GM19455 (cell line): ENCODE measurements around the gene PHOX2A.

Source experiments
- ATAC-seq: cut with Tn5 transposase; IDR thresholded peaks from one replicate; pipeline ENCODE4 v1.9.1; 2021; ENCODE audit not compliant: unreplicated experiment

The PHOX2A gene

DNA sequence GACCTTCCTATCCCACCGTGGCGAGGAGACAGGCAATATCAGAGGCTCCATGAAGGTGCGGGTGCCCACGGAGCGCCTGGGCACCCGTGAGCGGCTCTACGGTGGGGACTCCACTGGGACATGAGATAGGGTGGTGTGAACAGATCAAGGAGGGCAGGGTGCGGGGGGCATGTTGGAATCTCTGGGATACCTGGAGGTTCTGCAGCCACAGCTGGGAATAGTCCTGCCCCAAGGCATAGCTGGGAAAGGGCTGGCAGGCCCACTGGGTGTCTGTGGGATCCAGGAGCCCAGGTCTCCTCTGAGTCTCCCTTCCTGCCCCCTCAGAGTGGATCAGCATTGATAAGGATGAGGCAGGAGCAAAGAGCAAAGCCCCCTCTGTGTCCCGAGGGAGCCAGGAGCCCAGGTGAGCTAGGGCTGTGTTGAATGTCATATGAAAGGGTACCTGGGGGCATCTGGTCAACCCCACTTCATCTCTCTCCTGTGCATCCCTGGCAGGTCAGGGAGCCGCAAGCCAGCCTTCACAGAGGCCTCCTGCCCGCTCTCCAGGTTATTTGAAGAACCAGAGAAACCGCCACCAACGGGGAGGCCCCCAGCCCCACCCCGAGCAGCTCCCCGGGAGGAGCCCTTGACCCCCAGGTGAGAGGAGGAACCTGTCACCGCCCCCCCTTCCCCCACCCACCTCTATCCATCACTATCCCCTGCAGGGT lies 8.5 kb downstream of the PHOX2A start:
- ATAC-seq, result no peak

DNA sequence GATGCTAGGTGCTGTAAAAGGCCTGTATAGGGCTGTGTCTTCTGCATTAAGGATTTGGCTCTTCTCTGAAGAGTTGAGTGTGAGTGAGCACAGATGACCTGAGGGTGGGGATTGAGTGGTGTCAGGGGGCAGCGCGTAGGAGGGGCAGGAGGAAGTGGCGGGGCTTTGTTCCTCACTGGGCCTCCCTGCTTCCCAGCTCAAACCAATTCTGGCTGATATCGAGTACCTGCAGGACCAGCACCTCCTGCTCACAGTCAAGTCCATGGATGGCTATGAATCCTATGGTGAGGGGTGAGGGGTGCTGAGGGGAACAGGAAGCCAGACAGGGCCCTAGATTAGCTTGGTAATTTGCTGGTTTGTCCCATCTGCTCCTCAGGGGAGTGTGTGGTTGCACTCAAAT lies 9.1 kb downstream of the PHOX2A start:
- no peak for ATAC-seq

DNA sequence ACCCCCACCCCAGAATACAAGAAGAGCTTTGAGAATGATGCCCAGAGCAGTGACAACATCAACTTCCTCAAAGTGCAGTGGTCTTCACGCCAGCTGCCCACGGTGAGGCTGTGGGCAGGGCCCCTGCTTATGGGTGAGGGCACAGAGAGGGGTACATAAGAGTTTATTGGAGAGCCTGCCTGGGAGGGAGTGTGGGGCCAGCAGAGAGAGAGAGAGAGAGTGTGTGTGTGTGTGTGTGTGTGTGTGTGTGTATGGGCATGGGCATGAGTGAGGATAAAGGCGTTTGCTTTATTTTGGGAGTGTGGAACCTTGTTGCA lies 9.5 kb downstream of the PHOX2A start:
- no peak for ATAC-seq

DNA sequence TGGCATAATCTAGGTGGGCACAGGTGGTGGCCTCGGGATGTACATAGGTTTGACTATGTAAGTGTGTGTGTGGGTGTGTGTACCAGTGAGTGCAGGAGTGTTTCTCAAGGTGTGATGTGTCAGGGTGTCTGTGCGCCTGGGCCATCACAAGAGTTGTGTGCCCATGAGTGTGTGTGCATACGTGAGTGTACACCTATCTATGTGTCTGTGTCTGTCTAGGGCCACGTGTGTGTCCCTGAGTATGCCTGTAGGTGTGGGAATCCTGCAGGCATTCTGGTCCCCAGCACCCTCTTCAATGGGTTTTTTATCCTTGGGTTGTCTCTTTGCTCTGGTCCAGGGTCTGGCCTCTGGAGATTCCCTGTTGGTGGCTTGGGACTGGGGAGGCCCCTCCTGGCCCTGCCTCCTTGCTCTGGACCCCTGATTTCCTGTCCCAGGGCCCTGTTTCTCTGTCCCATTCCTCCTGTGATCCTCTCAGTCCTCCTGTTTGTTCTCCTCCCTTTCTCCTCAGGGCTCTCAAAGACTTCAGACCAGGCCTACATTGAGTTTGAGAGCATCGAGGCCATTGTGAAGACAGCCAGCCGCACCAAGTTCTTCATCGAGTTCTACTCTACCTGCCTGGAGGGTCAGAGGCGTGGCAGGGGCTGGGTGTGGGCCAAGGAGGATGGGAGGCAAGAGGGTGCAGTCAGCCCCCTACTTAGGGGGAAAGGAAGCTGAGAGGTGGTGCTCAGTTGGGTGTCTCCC lies 10.0 kb downstream of the PHOX2A start:
- no peak for ATAC-seq

DNA sequence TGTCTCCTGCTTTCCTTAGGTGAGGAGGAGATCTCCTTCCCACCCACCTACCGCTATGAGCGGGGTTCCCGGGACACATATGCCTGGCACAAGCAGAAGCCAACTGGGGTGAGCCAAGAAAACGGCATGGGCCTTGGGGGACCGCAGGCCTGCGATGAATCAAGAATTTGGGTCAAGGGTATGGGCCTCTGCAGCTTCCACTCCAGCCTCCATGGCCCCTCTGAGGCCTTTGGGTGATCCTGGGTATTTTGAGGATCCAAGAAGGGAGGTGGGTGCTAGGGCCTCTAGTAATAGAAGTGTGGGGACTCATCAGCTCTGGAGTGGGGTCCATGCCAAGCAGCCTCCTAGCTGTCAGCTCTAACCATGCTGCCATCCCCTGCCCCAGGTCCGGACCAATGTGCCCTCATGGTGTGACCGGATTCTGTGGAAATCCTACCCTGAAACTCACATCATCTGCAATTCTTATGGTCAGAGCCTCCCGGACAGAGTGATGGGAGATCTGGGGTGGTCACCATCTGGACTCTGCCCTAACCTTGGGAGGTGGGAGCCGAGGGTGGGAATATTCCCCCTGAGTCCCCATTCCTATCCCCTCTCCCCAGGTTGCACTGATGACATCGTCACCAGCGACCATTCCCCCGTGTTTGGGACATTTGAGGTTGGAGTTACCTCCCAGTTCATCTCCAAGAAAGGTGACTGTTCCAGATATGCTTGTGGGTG lies 10.8 kb downstream of the PHOX2A start:
- no peak for ATAC-seq

DNA sequence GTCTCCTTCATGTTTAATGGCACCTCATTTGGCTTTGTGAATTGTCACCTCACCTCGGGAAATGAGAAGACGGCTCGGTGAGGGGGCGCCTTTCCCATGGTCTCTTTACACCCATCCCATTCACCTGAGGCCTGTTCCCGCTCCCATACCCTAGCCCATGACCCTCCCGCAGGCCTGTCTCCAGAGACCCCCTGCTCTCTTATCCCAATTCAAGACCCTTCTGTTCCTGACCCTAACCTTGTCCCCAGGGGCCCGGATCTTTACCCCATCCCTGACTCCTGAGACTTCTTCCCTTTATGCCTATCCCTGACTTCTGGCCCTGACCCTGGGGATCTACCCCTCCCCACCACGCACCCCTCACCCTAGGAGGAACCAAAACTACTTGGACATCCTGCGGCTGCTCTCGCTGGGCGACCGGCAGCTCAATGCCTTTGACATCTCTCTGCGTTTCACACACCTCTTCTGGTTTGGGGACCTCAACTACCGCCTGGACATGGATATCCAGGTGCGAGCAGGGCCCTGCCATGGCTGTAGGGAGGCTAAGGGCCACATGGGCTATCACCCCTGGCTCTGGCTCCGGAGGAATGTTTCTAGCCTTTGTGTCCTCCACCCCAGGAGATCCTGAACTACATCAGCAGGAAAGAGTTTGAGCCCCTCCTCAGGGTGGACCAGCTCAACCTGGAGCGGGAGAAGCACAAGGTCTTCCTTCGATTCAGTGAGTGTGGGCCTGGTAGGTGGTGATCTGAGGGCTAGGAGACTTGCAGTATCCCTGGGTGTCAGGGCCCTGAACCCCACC lies 11.5 kb downstream of the PHOX2A start:
- ATAC-seq, result no peak

DNA sequence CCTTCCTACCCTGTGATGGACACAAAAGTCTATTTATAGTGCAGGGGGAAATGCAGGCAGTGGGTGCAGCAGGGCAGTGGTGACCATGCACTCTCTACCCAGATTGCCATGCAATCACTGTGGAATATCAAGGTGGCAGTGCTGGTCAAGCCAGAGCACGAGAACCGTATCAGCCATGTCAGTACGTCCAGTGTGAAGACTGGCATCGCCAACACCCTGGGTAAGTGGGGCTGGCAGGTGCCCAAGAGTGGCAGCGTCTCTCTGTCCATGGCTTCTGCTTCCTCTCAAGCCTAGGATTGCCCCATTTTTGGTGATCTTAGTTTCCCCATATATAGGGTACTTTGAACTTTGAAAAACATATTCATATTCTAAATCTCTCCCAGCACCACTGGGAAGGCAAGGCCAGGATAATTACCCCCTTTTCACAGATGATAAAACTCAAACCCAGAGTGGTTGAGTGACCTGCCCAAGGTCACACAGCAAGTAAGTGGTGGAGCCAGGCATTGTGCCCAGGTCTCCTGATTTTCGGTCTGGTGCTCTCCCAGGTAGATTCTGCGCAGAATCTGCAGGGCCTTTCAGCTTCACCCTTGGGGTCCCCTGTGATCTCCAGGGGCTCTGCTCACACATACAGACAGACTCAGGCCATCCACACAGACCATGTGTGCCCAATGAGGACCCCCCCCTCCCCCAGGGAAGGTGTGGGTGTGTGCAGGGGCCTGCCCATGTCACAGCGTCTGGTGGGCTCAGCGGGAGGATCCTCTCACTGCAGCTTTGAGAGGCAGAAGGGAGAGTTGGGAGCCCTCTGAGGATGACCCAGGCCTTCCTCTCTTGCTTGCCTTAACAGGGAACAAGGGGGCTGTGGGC lies 12.3 kb downstream of the PHOX2A start:
- no peak for ATAC-seq

DNA sequence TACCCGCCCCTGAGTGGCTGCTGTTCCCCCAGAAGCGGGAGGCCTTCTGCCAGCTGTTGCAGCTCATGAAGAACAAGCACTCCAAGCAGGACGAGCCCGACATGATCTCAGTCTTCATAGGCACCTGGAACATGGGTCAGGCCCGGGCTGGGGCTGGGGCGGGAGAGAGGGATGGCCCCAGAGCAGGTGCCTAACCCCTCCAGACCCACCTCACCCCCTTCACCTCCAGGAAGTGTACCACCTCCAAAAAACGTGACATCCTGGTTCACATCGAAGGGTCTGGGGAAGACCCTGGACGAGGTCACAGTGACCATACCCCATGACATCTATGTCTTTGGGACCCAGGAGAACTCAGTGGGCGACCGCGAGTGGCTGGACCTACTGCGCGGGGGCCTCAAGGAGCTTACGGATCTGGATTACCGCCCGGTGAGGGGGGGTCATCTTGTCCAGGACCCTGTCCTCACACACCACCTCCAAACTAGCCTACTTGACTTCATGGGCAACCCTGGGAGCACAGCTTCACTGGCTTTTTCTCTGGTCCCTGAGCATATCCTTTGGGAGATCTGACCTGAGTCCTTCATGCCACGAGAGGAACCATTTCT lies 13.1 kb downstream of the PHOX2A start:
- no peak for ATAC-seq

DNA sequence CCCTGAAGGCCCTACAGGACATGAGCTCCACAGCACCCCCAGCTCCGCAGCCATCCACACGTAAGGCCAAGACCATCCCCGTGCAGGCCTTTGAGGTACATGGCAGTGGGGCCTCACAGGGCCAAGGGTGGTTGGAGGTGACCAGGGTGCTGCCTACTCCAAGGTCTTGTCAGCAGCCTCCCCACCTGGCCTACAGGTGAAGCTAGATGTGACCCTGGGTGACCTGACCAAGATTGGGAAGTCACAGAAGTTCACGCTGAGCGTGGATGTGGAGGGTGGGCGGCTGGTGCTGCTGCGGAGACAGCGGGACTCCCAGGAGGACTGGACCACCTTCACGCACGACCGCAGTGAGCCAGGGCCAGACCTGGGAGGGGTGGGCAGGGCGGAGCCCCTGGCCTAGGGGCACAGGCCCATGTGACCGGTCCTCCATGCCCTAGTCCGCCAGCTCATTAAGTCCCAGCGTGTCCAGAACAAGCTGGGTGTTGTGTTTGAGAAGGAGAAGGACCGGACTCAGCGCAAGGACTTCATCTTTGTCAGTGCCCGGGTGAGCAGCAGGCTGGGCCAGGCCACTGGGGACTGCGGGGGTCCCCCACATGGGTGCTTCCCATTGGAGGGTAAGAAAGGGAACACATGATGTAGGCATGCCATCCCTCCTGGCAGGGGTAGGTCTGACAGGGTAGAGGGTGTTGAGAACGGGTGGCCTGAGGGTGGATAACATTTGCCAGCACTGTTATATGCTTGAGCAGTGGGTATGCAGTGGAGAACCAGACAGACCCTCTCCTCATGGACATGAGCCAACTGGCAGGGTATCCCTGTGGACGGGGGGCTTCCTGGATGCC lies 13.8 kb downstream of the PHOX2A start:
- ATAC-seq, result no peak

DNA sequence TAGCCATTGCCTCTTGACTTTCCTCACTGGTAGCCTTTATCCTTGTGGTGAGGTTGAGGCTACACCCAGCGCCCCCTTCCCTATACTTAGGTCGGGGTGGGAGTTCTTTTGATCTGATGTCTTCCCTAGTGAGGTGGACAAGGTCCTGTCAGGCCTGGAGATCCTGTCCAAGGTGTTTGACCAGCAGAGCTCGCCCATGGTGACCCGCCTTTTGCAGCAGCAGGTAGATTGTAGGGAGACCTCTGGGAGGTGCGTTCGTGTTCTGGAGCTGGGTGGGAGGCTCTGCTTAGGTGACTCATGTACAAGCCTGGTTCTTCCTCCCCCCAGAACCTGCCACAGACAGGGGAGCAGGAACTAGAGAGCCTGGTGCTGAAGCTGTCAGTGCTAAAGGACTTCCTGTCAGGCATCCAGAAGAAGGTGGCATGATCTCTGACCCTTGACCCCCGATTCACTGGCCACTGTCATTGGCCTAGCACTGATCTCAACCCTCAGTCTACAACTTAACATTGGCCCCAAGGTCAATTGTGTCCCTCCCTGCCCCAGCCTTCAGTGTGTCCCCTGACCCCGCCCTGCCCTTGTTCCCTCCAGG lies 14.5 kb downstream of the PHOX2A start:
- no peak for ATAC-seq

DNA sequence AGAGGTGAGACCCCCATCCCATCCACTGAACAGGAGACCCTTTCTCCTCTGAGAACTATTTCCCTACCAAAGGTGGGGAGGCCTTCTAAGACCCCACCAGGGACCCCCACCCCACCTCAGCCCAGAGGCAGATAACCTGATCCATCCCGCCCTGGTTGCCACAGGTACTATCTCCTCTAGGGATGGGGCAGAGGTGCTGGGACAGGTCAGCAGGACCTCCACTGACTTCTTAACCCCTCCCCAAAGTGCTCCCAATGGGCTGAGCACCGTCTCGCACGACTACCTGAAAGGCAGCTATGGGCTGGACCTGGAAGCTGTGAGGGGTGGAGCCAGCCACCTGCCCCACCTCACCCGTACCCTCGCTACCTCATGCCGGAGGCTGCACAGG lies 15.1 kb downstream of the PHOX2A start:
- no peak for ATAC-seq

DNA sequence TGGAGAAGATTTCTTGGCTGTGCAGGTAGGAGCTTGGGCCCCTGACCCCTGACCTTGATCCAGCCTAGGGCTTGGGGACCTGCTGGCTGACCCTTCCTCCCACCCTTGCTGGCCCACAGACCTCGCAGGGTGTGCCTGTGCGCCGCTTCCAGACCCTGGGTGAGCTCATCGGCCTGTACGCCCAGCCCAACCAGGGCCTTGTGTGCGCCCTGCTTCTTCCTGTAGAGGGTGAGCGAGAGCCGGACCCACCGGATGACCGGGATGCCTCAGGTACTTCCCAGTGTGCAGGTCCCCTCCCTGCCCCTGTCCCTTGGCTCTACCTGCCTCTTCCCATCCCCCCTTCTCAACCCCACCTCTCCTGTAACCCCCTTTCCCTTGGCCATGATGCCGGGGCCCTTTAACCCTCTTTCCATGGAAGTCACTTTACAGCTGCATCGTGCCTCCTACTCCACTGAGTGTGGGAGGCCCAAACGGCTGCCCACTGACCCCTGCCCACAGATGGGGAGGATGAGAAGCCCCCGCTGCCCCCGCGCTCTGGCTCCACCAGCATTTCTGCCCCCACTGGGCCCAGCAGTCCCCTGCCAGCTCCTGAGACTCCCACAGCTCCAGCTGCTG lies 15.6 kb downstream of the PHOX2A start:
- no peak for ATAC-seq

DNA sequence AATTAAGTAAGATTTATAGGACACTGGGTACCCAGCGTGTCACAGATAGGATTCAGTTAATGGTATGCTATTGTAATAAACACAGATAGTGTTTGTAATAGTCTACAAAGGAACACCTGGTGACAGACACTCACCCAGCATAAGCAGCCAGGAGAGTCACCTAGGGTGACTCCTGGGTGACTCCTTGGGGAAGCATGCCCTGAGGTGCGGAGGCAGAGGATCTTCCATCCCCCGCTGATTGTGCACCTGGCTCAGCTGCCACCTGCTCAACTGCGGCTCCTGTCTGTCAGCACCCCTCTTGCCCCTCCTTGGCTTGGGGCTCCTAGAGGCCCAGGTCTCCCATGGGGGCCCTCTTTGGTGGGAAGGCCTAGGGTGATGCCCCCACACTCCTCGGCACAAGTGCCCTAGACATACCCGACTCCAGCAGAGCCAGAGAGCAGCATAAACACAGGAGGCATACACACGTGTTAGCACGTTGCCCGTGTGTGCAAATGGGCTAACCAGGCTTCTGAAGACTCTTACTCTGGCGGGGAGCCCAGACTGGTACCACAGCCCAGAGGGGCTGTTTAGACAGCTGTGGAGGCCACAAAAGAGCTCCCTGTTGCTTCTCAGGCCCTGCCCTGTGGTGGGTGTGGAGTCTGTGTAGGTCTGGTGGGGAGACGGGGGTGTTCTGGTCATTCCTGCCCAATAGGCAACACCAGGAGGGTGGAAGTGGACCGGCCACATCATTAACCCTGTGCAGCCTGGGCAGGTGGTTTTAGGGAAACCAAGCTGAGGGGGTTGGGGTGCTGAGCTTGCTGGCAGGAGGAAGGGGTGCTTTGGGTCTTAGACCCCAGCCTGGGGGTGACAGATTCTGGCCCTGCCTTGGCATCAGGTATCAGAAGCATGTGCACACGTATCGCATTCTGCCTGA lies 16.4 kb downstream of the PHOX2A start:
- no peak for ATAC-seq

DNA sequence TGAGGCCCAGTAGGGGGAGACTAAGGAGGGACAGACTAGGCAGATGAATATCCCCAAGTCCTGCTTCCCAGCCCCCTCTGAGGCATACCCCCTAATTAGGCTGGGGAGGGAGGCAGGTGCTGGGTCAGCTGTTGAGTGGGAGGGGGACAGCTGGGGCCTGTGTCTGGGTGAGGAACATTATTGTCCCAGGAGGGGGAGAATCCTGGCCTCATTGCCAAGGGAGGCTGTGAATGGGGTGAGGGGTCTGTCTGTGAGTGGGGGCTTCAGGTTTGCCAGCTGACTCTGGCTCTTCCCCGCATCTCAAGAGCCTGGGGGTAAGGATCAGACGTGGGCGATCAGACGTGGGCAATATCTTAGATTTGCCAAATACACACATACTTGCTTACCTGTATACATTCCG lies 17.3 kb downstream of the PHOX2A start:
- ATAC-seq, result no peak

DNA sequence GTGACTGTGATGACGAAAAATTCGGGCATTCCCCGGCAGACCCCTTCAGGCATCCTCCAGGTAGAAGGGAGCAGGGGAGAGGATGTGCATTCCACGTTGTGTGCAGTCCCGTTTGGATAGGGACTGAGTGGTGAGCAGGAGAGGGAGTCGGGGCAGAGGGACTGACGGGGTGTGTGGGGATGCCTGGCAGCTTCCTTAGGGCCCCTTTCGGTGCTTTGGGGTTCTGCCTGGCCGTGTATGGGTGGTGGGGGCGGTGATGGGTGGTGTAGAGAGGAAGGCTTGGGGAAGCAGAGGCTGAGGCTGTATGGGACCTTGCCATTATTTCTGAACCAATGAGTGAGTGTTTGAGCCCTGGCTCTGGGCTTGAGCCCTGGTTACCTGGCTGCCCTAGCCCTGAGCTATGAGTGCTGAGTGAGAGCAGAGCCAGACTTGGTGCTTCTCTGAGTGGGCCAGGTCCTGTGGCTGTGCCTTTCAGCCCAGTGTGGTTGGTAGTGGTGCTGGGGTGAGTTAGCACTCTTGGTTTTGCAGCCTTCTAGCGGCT lies 18.5 kb downstream of the PHOX2A start:
- ATAC-seq, result no peak

DNA sequence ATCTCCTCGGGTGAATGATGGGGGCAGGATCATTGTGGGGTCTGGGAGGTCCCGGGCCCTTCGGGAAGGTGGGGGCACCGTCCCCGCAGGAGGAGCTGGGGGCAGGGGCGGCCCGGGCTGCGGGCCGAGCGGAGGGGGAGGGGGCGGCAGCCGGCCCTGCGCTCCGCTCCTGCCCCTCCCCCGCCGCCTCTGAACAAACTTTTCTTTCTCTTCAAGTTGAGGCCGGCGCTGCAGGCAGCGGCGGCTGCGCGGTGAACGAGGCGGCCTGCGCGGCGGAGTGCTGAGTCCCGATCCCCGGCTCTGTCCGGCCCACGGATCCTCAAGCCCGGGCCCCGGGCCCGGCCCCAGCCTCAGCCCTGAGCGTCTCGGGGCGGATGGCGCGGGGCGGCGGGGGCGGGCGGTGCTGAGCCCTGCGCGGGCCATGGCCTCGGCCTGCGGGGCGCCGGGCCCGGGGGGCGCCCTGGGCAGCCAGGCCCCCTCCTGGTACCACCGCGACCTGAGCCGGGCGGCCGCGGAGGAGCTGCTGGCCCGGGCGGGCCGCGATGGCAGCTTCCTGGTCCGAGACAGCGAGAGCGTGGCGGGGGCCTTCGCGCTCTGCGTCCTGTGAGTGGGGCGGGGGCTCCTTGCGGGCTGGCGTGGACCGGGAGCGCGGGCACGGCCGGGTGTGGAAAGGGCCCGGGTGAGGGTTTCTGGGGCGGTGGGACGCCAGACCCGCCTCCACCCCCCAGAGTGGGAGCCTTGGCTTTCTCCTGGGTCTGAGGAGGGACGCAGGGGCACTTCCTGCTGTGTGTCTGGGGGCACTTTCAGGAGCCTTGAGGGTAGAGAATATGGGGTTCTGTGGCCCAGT lies 19.2 kb downstream of the PHOX2A start, which contains the start of gene INPPL1:
Gene INPPL1, plus strand, starts transcription at position 204 of the 847 bp plus-strand sequence. Its CDS starts 218 bp downstream, at position 422.
- ATAC-seq, result no peak
